ENCODE measurements around the gene CARMIL3.

CARMIL3 gene

GRCh38 chr14:24108336-24108874, 56.6 kb downstream of the CARMIL3 start:
- Histone ChIP-seq H3K9me3 (ENCODE audit: insufficient read depth, low read length) (no peaks in the 10 kb centered on the region; the same call in 1 of the 2 replicates), H3K4me1 (ENCODE audit: insufficient read depth, insufficient read length) (no peaks in the 10 kb centered on the region), H3K4me3 (ENCODE audit: insufficient read length, low read depth) (no peak overlapping the region), H3K27me3 (ENCODE audit: insufficient read depth, insufficient read length) (no peaks in the 10 kb centered on the region), H3K9ac (ENCODE audit: insufficient read length, low read depth) (no peak overlapping the region), H3K36me3 (ENCODE audit: insufficient read depth, insufficient read length, low read length) (peaks cover 9% of the 10 kb centered on the region)
- TF ChIP-seq SUZ12 (IDR thresholded peaks at IDR 0.05; ENCODE audit: extremely low read depth, insufficient read depth, insufficient read length) (no peak), YY1 (IDR thresholded peaks at IDR 0.05; ENCODE audit: insufficient read depth, insufficient read length) (no peak), ZNF274 (IDR thresholded peaks at IDR 0.05; ENCODE audit: low read depth, low read length) (no peak)
- DNase-seq (ENCODE audit: low read depth, low spot score) = no peak

DNA sequence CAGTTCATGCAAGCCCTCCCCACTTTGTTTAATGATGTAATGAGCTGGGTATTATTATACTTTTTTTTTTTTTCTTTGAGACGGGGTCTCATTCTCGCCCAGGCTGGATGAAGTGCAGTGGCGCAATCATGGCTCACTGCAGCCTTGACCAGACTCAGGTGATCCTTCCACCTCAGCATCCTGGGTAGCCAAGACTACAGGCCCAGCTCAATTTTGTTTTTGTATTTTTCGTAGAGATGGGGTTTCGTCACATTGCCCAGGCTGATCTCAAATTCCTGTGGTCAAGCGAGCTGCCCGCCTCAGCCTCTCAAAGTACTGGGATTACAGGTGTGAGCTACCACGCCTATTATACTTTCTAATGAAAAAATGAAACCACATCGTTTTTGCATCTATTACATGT, 58.3 kb downstream of the CARMIL3 start:
- H3K9me3 ChIP-seq (ENCODE audit: insufficient read depth, low read length) = no peaks in the 10 kb centered on the region
- no peak overlapping the region for H3K4me3 ChIP-seq (ENCODE audit: insufficient read length, low read depth)
- no peaks in the 10 kb centered on the region for H3K4me1 ChIP-seq (ENCODE audit: insufficient read depth, insufficient read length)
- no peak overlapping the region for H3K9ac ChIP-seq (ENCODE audit: insufficient read length, low read depth)
- TF ChIP-seq YY1 (IDR thresholded peaks at IDR 0.05; ENCODE audit: insufficient read depth, insufficient read length) (no peak), ZNF274 (IDR thresholded peaks at IDR 0.05; ENCODE audit: low read depth, low read length) (no peak), SUZ12 (IDR thresholded peaks at IDR 0.05; ENCODE audit: extremely low read depth, insufficient read depth, insufficient read length) (no peak)
- H3K36me3 ChIP-seq (ENCODE audit: insufficient read depth, insufficient read length, low read length) = no peaks in the 10 kb centered on the region
- no peak for DNase-seq (ENCODE audit: low read depth, low spot score)
- H3K27me3 ChIP-seq (ENCODE audit: insufficient read depth, insufficient read length) = no peaks in the 10 kb centered on the region

DNA sequence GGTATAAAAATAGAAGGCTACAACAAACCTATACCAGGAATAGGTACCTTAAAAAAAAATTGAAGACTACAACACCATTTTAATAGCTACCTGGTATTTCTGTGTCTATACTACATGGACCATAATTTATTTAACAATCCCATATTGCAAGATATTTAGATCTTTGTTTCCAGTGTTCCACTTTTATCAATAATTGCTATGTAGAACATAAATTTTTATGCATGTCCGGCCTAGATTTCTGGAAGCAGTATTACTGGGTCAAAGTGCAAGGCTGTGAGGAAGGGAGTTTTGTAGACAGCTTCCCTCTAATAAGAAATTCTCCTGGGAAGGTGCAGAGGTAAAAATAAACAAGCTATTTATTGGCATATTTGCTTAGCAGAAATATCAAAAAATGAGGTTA, 58.7 kb downstream of the CARMIL3 start:
- Histone ChIP-seq H3K9me3 (ENCODE audit: insufficient read depth, low read length) (no peaks in the 10 kb centered on the region), H3K36me3 (ENCODE audit: insufficient read depth, insufficient read length, low read length) (no peaks in the 10 kb centered on the region), H3K4me3 (ENCODE audit: insufficient read length, low read depth) (no peak overlapping the region), H3K4me1 (ENCODE audit: insufficient read depth, insufficient read length) (no peaks in the 10 kb centered on the region), H3K9ac (ENCODE audit: insufficient read length, low read depth) (no peak overlapping the region), H3K27me3 (ENCODE audit: insufficient read depth, insufficient read length) (no peaks in the 10 kb centered on the region)
- no peak for DNase-seq (ENCODE audit: low read depth, low spot score)
- TF ChIP-seq YY1 (IDR thresholded peaks at IDR 0.05; ENCODE audit: insufficient read depth, insufficient read length) (no peak), SUZ12 (IDR thresholded peaks at IDR 0.05; ENCODE audit: extremely low read depth, insufficient read depth, insufficient read length) (no peak), ZNF274 (IDR thresholded peaks at IDR 0.05; ENCODE audit: low read depth, low read length) (no peak)

DNA sequence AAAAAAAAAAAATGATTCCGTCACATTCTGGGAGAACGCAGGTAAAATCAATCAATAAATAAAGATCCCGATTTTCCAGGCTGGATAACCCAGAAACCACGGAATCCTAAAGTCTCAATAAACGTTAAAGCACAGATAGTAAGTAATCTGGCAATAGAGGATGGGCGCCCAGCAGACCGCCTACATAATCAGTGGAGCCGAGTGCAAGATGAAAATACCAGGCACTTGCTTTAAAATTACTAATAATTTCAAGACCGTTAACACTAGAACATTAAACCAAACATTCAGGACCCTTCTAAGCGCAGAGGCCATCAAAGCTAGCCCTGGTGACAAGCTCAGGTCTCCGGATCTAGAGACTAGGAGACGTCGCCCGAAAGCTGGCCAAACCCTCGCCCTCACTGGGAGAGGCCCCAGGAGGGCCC, 61.6 kb downstream of the CARMIL3 start:
- H3K4me3 ChIP-seq (ENCODE audit: insufficient read length, low read depth) = peak overlapping the region; percentile 89
- peak overlapping the region; percentile 85 for H3K9ac ChIP-seq (ENCODE audit: insufficient read length, low read depth)
- peaks cover 18% of the 10 kb centered on the region for H3K36me3 ChIP-seq (ENCODE audit: insufficient read depth, insufficient read length, low read length)
- peaks cover 3% of the 10 kb centered on the region for H3K4me1 ChIP-seq (ENCODE audit: insufficient read depth, insufficient read length)
- TF ChIP-seq SUZ12 (IDR thresholded peaks at IDR 0.05; ENCODE audit: extremely low read depth, insufficient read depth, insufficient read length) (no peak), YY1 (IDR thresholded peaks at IDR 0.05; ENCODE audit: insufficient read depth, insufficient read length) (no peak), ZNF274 (IDR thresholded peaks at IDR 0.05; ENCODE audit: low read depth, low read length) (no peak)
- DNase-seq (ENCODE audit: low read depth, low spot score) = no peak
- H3K9me3 ChIP-seq (ENCODE audit: insufficient read depth, low read length) = no peaks in the 10 kb centered on the region
- H3K27me3 ChIP-seq (ENCODE audit: insufficient read depth, insufficient read length) = no peaks in the 10 kb centered on the region

GRCh38 chr14:24113801-24114531, 62.2 kb downstream of the CARMIL3 start:
- H3K9me3 ChIP-seq (ENCODE audit: insufficient read depth, low read length) = no peaks in the 10 kb centered on the region
- peak overlapping the region; percentile 89 for H3K4me3 ChIP-seq (ENCODE audit: insufficient read length, low read depth)
- DNase-seq (ENCODE audit: low read depth, low spot score) = peak; percentile 62
- TF ChIP-seq YY1 (IDR thresholded peaks at IDR 0.05; ENCODE audit: insufficient read depth, insufficient read length) (no peak), ZNF274 (IDR thresholded peaks at IDR 0.05; ENCODE audit: low read depth, low read length) (no peak), SUZ12 (IDR thresholded peaks at IDR 0.05; ENCODE audit: extremely low read depth, insufficient read depth, insufficient read length) (no peak)
- H3K9ac ChIP-seq (ENCODE audit: insufficient read length, low read depth) = peak overlapping the region; percentile 85
- H3K36me3 ChIP-seq (ENCODE audit: insufficient read depth, insufficient read length, low read length) = peaks cover 24% of the 10 kb centered on the region
- peaks cover 3% of the 10 kb centered on the region for H3K4me1 ChIP-seq (ENCODE audit: insufficient read depth, insufficient read length)
- H3K27me3 ChIP-seq (ENCODE audit: insufficient read depth, insufficient read length) = no peaks in the 10 kb centered on the region

DNA sequence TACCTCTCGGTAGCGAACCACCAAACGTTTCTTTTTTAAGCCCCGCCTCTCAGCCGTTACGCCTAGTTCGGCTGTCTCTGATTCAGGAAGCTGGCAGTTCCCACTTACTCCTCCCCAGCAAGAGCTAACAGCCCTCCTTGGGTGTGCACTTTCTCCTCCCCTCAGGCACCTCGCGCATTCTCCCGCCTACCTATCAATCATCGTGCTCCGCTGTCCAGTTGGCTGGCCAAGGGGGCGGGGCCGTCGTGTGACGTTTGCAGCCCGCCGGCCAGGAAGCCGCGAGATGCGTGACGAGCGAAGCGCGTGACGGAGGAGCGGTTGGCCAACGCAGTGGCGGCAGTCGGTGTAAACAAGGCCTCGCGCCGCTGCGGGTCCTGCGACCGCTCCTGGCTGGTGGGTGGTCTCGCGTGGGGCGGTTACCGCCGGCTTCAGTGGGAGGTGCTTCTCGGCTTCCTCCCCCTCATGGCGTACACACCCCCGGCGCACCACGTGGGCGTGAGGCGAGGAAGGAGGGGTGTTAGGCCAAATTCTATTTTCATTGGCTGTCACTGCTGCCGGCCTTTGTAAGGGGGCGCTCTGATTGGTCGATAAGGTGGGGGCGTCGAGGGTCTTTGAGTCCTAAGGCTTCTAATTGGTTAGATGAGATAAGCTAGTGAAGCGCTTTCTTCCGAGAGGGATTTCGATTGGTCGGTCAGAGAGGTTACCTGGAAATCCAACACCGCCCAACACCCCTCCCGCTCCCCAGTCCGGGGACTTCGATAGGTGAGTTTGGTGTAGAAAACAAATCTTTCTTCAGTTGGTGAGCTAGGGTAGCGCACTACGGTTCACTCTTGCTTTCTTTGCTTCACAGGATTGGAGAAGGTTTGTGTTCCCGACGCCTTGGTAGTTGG, 63.0 kb downstream of the CARMIL3 start, which contains the start of the genes DCAF11 and NRL:
DCAF11 (plus strand) TSS at position 246 of the 890 bp plus-strand sequence. CDS start 818 bp downstream, outside the sequence.
NRL (minus strand) TSS at position 418 of the 890 bp plus-strand sequence. CDS start 32,101 bp downstream, outside the sequence.
- TF ChIP-seq YY1 (IDR thresholded peaks at IDR 0.05; ENCODE audit: insufficient read depth, insufficient read length) (no peak), ZNF274 (IDR thresholded peaks at IDR 0.05; ENCODE audit: low read depth, low read length) (no peak), SUZ12 (IDR thresholded peaks at IDR 0.05; ENCODE audit: extremely low read depth, insufficient read depth, insufficient read length) (no peak)
- Histone ChIP-seq H3K9ac (ENCODE audit: insufficient read length, low read depth) (peak within 1 kb of the TSS; percentile 85), H3K36me3 (ENCODE audit: insufficient read depth, insufficient read length, low read length) (peaks cover 32% of the 10 kb centered on the region), H3K4me1 (ENCODE audit: insufficient read depth, insufficient read length) (peaks cover 3% of the 10 kb centered on the region), H3K4me3 (ENCODE audit: insufficient read length, low read depth) (peak within 1 kb of the TSS; percentile 89), H3K9me3 (ENCODE audit: insufficient read depth, low read length) (no peaks in the 10 kb centered on the region), H3K27me3 (ENCODE audit: insufficient read depth, insufficient read length) (no peaks in the 10 kb centered on the region)
- peak; percentile 96 for DNase-seq (ENCODE audit: low read depth, low spot score)
